GM12801 (cell line): ENCODE measurements around the gene SPATA17.

Experiments used
- TF ChIP-seq, protein P1 (sequence below): IDR thresholded peaks from one replicate; pipeline ENCODE4 v1.5.1; 2011; ENCODE audit warnings: control low read depth; ENCODE audit not compliant: insufficient read length; ENCODE audit errors: extremely low read depth

SPATA17 gene

DNA sequence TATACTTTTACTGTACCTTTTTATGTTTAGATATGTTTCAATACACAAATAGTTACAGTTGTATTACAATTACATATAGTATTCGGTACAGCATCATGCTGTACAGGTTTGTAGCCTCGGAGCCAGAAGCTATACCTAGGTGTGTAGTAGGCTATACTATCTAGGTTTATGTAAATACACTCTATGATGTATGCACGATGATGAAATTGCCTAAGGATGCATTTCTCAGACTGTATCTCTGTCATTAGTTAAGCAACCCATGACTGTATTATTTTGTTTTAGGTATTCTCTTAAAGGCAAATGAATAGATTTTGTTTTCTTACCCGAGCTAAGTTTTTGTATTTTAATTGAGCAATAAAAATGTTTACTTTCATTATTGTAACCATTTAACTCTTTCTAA is 56.4 kb downstream of the SPATA17 start:
- TF ChIP-seq, protein P1, sequence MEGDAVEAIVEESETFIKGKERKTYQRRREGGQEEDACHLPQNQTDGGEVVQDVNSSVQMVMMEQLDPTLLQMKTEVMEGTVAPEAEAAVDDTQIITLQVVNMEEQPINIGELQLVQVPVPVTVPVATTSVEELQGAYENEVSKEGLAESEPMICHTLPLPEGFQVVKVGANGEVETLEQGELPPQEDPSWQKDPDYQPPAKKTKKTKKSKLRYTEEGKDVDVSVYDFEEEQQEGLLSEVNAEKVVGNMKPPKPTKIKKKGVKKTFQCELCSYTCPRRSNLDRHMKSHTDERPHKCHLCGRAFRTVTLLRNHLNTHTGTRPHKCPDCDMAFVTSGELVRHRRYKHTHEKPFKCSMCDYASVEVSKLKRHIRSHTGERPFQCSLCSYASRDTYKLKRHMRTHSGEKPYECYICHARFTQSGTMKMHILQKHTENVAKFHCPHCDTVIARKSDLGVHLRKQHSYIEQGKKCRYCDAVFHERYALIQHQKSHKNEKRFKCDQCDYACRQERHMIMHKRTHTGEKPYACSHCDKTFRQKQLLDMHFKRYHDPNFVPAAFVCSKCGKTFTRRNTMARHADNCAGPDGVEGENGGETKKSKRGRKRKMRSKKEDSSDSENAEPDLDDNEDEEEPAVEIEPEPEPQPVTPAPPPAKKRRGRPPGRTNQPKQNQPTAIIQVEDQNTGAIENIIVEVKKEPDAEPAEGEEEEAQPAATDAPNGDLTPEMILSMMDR, result no peak

DNA sequence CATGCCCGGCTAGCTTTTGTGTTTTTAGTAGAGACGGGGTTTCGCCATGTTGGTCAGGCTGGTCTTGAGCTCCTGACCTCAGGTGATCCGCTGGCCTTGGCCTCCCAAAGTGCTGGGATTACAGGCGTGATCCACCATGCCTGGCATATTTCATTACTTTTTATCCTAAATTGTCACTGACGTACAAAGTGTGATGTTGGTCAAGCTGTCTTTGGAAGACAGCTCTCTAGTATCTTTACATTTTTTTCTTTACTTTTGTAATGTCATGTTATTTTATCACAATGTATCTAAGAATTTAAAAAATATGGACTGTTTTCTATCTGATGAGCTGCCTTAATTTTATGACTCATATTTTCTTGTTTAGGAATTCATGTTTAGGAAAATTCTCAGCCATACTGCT is 72.2 kb downstream of the SPATA17 start:
- TF ChIP-seq, protein P1, result no peak

DNA sequence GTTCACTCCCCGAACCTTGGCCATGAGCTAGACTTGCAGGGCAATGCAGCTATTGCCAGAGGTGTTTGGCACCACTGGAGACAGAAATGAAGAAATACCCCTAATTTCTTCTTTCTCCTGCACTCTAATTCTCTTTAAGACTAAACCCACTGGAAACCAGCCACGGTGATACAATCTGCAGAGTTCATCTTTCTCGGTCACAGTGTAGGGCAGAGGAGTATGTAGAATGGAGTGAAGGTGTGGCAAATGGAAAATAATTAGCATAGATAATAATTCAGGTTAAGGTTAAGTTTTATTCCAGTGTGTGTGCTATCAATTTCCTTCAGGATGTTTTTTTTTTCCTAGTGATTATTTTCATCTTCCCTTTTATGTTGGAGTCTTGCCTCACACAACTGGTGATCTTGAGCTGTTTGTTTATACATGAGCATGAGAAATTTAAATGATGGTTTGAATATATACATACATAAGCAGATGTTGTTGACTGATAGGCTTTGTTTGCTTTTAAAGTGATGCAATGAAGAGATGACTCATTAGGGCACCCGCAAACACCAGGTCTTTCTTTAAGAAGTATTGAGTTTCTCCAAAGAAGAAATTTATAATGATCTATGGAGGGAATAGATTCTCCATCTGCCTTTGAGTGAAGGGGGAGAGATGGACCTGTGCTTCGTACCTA is 81.9 kb downstream of the SPATA17 start:
- TF ChIP-seq, protein P1, result no peak

DNA sequence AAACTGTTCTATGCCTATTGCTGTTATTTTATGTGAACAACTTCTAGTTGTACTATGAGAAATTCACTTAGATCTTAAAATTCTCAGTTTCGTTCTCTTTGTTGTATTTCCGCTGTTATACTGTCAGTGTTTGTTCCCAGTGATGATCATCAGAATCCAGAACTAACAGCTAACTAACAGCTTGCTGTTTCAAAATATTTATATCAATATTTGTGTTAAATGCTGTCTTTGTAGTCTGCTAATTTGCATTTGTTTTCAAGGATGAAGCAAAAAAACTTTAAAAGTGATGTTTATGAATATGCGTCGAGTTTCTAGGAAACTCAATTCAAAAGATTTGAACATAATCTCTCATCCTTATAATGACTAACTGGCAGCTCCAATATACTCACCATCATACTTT is 84.5 kb downstream of the SPATA17 start:
- TF ChIP-seq, protein P1, result no peak

DNA sequence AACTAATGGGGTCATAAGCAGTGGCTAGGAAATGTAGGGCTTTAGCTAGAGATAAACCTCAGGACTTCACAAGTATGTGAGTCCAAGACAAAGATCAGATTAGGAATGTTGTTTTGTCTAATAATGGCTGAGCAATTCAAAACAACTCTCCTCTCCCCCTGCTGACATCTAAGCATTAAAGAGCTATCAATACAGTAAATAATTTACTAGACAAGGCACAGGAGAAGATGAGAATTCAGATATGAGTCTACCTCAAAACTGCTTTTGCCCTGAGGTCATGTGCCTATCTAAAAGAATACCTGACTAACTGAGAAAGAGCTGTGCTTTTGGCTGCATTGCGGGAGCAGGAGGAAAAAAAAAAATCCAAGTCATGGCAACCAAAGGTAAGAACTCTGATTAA is 86.8 kb downstream of the SPATA17 start:
- TF ChIP-seq, protein P1, result no peak

DNA sequence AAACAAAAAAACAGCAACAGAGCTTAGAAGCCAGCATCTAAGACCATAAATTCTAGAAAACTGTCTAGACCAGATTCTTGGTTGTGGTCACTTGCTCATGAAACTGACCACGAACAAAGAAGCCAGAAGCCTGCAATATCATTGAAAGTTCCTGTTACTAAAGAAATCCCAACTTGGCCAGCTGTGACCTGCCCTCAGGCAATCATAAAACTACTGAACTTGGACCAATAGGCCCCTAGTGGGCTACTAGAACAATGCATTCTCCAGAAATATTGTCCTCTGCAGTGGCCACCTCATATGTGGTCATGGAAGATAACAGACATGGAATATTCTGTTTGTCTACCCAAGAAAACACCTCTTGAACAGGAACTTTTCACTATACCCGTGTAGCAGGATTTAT is 87.7 kb downstream of the SPATA17 start:
- TF ChIP-seq, protein P1, result no peak

DNA sequence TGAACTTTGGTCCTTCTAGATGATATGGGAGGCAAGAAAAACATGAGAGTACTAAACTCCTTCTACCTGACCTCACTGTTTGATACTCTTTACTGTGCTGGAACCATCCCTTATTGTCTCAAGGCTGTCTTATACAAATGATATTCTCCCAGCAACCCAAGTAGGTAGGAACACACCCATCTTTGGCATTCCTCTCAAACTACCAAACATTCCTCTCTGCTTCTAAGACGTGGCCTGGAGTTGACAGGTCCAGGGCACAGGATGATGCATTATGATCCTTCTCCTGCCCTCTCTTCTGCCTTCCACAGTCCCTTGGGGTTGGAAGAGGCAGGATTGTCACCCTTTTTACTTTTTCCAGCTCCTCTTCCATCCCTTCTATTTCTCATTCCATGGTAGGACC is 90.5 kb downstream of the SPATA17 start:
- TF ChIP-seq, protein P1, result no peak

DNA sequence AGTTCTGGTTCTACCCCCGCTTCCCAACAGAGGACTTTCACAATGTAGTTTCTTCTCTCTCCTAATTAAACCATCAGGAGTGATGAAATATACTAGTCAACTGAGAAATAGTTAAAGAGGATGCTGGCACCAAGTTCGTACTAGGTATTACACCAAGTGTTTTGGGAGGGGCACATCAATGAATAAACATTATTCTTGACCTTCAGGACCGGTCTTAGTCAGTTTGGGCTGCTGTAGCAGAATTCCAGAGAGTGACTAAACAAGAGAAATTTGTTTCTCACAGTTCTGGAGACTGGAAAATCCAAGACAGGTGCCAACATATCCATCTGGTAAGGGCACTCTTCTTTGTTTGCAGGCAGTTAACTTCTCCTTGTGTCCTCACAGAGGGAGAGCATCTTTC is 103.8 kb downstream of the SPATA17 start:
- TF ChIP-seq, protein P1, result no peak
